HG03354 (cell line): ENCODE measurements around the gene PPP1R9B.

Experiments
- ATAC-seq: cut with Tn5 transposase; IDR thresholded peaks from one replicate; pipeline ENCODE4 v1.9.1; 2021; ENCODE audit warnings: mild to moderate bottlenecking; ENCODE audit not compliant: unreplicated experiment, poor library complexity, severe bottlenecking

The PPP1R9B gene

GRCh38 chr17:50113624-50114320, 36.7 kb downstream of the PPP1R9B start:
- no peak for ATAC-seq

GRCh38 chr17:50112694-50113093, 37.8 kb downstream of the PPP1R9B start:
- no peak for ATAC-seq

GRCh38 chr17:50111673-50112655, 38.5 kb downstream of the PPP1R9B start:
- ATAC-seq, result no peak

- ATAC-seq, result no peak
Observed at GRCh38 chr17:50110591-50111349, 39.7 kb downstream of the PPP1R9B start.

- no peak for ATAC-seq
Observed at GRCh38 chr17:50109785-50110184, 40.7 kb downstream of the PPP1R9B start.

- no peak for ATAC-seq
Observed at GRCh38 chr17:50109207-50109606, 41.3 kb downstream of the PPP1R9B start.

GRCh38 chr17:50108556-50108955, 41.9 kb downstream of the PPP1R9B start:
- ATAC-seq, result no peak

- no peak for ATAC-seq
Observed at GRCh38 chr17:50107790-50108414, 42.6 kb downstream of the PPP1R9B start.

GRCh38 chr17:50106393-50107131, 43.9 kb downstream of the PPP1R9B start:
- no peak for ATAC-seq

- ATAC-seq, result no peak
Observed at GRCh38 chr17:50105811-50106210, 44.7 kb downstream of the PPP1R9B start.

- no peak for ATAC-seq
Observed at GRCh38 chr17:50103941-50104340, 46.5 kb downstream of the PPP1R9B start.

GRCh38 chr17:50103252-50103651, 47.2 kb downstream of the PPP1R9B start:
- no peak for ATAC-seq

- no peak for ATAC-seq
Observed at GRCh38 chr17:50102164-50102991, 48.1 kb downstream of the PPP1R9B start.

- ATAC-seq, result no peak
Observed at GRCh38 chr17:50101346-50102163, 48.9 kb downstream of the PPP1R9B start.

- ATAC-seq, result no peak
Observed at GRCh38 chr17:50100921-50101345, 49.5 kb downstream of the PPP1R9B start.

GRCh38 chr17:50100480-50100883, 50.0 kb downstream of the PPP1R9B start:
- no peak for ATAC-seq

GRCh38 chr17:50099003-50099402, 51.5 kb downstream of the PPP1R9B start:
- no peak for ATAC-seq
